DND-41 (cell line): ENCODE data around the gene TCP10L.
A peak's percentile ranks its signal among the peaks of the same experiment; 100 is the strongest.

Experiments used
- ATAC-seq: fragments of 200-7000 bp; cut with Tn5 transposase; 3 replicates; pipeline ENCODE4 v1.9.1; 2021; ENCODE audit warnings: low read depth; ENCODE audit not compliant: insufficient read depth
- DNase-seq: peaks from one replicate; pipeline ENCODE4 v3.0.0-alpha.2; 2020
- H2AFZ ChIP-seq: 2 replicates; pipeline ENCODE4 v1.6.0; 2012; ENCODE audit warnings: low read depth, low read length
- H3K27ac ChIP-seq: 2 replicates; pipeline ENCODE4 v1.5.1; 2012; ENCODE audit warnings: low read length, inconsistent platforms
- H3K27me3 ChIP-seq: fragments of 200-600 bp; sonication (generic); 2 replicates; pipeline ENCODE4 v1.6.0; 2012; ENCODE audit warnings: low read length, mild to moderate bottlenecking, inconsistent platforms; ENCODE audit not compliant: insufficient read depth, poor library complexity
- H3K36me3 ChIP-seq: 2 replicates; pipeline ENCODE4 v1.5.1; 2012; ENCODE audit warnings: low read length, inconsistent platforms; ENCODE audit not compliant: insufficient read depth
- H3K4me1 ChIP-seq: 2 replicates; pipeline ENCODE4 v1.5.1; 2012; ENCODE audit warnings: mild to moderate bottlenecking, low read length; ENCODE audit not compliant: insufficient read depth
- H3K4me2 ChIP-seq: 2 replicates; pipeline ENCODE4 v1.6.0; 2012; ENCODE audit warnings: mild to moderate bottlenecking, moderate library complexity, low read length, inconsistent platforms; ENCODE audit not compliant: insufficient read depth
- H3K4me3 ChIP-seq, 2 experiments: fragments of 200-600 bp in 1 of 2; shearing (Covaris generic) in 1 of 2; 2 replicates each; pipeline ENCODE4 v1.5.1; 2012 to 2016; ENCODE audit warnings: inconsistent platforms in 2 of 2, low read length in 2 of 2, mild to moderate bottlenecking in 2 of 2, low read depth in 1 of 2, moderate library complexity in 1 of 2
- H3K79me2 ChIP-seq: 2 replicates; pipeline ENCODE4 v1.6.0; 2012; ENCODE audit warnings: low read length, inconsistent platforms; ENCODE audit not compliant: insufficient read depth
- H3K9ac ChIP-seq: 2 replicates; pipeline ENCODE4 v1.6.0; 2012; ENCODE audit warnings: low read depth, mild to moderate bottlenecking, inconsistent platforms, low read length, moderate library complexity
- H3K9me3 ChIP-seq: 2 replicates; pipeline ENCODE4 v1.5.1; 2012; ENCODE audit warnings: low read length, moderate library complexity, mild to moderate bottlenecking, inconsistent platforms; ENCODE audit not compliant: insufficient read depth, severe bottlenecking
- H4K20me1 ChIP-seq: 2 replicates; pipeline ENCODE4 v1.6.0; 2012; ENCODE audit warnings: low read length; ENCODE audit not compliant: insufficient read depth
- CTCF ChIP-seq: IDR thresholded peaks from 2 replicates; pipeline ENCODE4 v1.5.1; 2012; ENCODE audit warnings: borderline replicate concordance, low read length, moderate library complexity, mild to moderate bottlenecking; ENCODE audit not compliant: poor library complexity, severe bottlenecking; ENCODE audit errors: extremely low read depth
- EZH2 ChIP-seq: IDR thresholded peaks from 3 replicates; pipeline ENCODE4 v1.6.1; 2012; ENCODE audit warnings: borderline replicate concordance, low read depth, mild to moderate bottlenecking, moderate library complexity, low read length, inconsistent platforms; ENCODE audit not compliant: severe bottlenecking

TCP10L gene

GRCh38 chr21:32581732-32582131 lies 3.6 kb downstream of the TCP10L start:
- Histone ChIP-seq H3K9me3 (no peaks in the 10 kb centered on the region), H3K27me3 (no peaks in the 10 kb centered on the region), H3K79me2 (no peaks in the 10 kb centered on the region), H3K4me1 (no peaks in the 10 kb centered on the region), H3K4me2 (no peak overlapping the region), H3K36me3 (no peaks in the 10 kb centered on the region), H3K27ac (no peak overlapping the region), H3K9ac (no peak overlapping the region), H4K20me1 (no peaks in the 10 kb centered on the region; the same call in 1 of the 2 replicates), H2AFZ (no peak overlapping the region), H3K4me3 (no peak overlapping the region)
- ATAC-seq (no peak), DNase-seq (no peak)
- TF ChIP-seq EZH2 (no peak), CTCF (no peak)

GRCh38 chr21:32580949-32581348 lies 4.4 kb downstream of the TCP10L start:
- Histone ChIP-seq H3K27me3 (no peaks in the 10 kb centered on the region), H3K4me2 (no peak overlapping the region), H3K9ac (no peak overlapping the region), H3K36me3 (no peaks in the 10 kb centered on the region), H3K79me2 (no peaks in the 10 kb centered on the region), H3K9me3 (no peaks in the 10 kb centered on the region), H3K4me3 (no peak overlapping the region), H3K4me1 (no peaks in the 10 kb centered on the region), H2AFZ (no peak overlapping the region), H3K27ac (no peak overlapping the region), H4K20me1 (no peaks in the 10 kb centered on the region; the same call in 1 of the 2 replicates)
- TF ChIP-seq CTCF (no peak), EZH2 (no peak)
- ATAC-seq (no peak), DNase-seq (no peak)

- no peaks in the 10 kb centered on the region for H3K36me3 ChIP-seq
- H3K27ac ChIP-seq = no peak overlapping the region
- peak; percentile 93 for ATAC-seq
- no peaks in the 10 kb centered on the region for H4K20me1 ChIP-seq
- H3K4me2 ChIP-seq = no peak overlapping the region
- TF ChIP-seq CTCF (peak; percentile 68), EZH2 (no peak)
- H3K4me1 ChIP-seq = no peaks in the 10 kb centered on the region
- H3K9ac ChIP-seq = no peak overlapping the region
- no peaks in the 10 kb centered on the region for H3K9me3 ChIP-seq
- no peak overlapping the region for H2AFZ ChIP-seq
- H3K79me2 ChIP-seq = no peaks in the 10 kb centered on the region
- H3K27me3 ChIP-seq = no peaks in the 10 kb centered on the region
- no peak overlapping the region for H3K4me3 ChIP-seq
- DNase-seq = peak; percentile 48
Observed at GRCh38 chr21:32578107-32578691, 7.1 kb downstream of the TCP10L start.
